ENCODE data around the gene UBR2.

DNA sequence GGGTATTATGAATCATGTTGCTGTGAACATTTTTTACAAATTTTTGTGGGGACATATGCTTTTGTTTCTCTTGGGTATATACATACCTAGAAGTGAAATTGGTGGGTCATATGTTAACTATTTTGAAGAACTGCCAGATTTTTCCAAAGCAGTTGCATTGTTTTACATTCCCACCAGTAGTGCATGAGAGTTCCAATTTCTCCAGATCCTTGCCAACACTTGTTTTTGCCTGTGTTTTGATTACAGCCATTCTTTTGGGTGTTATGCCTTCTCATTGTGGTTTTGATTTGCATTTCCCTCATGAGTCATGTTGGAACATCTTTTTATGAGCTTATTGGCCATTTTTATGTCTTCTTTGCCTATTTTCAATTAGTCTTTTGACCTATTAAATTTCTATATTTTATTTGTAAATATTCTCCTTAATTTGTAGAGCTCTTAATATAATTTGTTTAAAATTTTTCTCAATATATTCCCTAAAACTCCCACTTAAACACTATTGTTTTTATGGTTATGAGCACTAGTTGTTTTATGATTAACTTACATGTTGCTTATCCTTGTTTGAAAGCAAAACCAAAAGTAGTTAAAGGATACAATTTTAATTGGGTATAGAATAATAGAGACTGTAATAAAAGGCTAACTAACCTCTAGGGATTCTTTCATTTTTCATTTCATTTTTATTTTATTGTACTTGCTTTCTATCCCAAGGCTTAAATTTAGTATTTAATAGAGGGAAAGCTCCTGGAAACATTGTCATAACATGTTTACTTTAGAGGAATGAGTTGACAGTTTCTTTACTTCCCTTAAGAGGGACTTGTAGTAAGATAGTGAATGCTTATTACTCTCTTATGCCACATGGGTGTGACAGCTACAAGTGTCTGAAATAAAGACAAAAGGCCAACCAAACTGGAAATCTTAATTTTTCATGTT, 5.5 kb downstream of the UBR2 start:
- TF ChIP-seq, protein P1, sequence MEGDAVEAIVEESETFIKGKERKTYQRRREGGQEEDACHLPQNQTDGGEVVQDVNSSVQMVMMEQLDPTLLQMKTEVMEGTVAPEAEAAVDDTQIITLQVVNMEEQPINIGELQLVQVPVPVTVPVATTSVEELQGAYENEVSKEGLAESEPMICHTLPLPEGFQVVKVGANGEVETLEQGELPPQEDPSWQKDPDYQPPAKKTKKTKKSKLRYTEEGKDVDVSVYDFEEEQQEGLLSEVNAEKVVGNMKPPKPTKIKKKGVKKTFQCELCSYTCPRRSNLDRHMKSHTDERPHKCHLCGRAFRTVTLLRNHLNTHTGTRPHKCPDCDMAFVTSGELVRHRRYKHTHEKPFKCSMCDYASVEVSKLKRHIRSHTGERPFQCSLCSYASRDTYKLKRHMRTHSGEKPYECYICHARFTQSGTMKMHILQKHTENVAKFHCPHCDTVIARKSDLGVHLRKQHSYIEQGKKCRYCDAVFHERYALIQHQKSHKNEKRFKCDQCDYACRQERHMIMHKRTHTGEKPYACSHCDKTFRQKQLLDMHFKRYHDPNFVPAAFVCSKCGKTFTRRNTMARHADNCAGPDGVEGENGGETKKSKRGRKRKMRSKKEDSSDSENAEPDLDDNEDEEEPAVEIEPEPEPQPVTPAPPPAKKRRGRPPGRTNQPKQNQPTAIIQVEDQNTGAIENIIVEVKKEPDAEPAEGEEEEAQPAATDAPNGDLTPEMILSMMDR (IDR thresholded peaks at IDR 0.05) = no peak
- TF ChIP-seq POLR2A (IDR thresholded peaks at IDR 0.05) (no peak), EP300 (IDR thresholded peaks at IDR 0.05) (no peak)

Data from ovary (tissue), 3 donors.